Measurements from ENCODE around the gene FAR2.

Gene FAR2

GRCh38 chr12:29228474-29229157, 79.5 kb downstream of the FAR2 start:
- H3K4me1 ChIP-seq (ENCODE audit: control insufficient read depth, insufficient read depth, low read depth, low read length): peaks cover 6% of the 10 kb centered on the region
- no peak overlapping the region for H3K9ac ChIP-seq (ENCODE audit: low read length)
- H3K9me3 ChIP-seq (ENCODE audit: control insufficient read depth, low read length): no peaks in the 10 kb centered on the region
- DNase-seq: no peak
- H3K4me3 ChIP-seq (ENCODE audit: insufficient read depth in 1 of 2, low read depth in 1 of 2, low read length in 2 of 2): no peak overlapping the region
- H3K79me1 ChIP-seq (replicated peaks; ENCODE audit: low read length, poor library complexity, severe bottlenecking): no peaks in the 10 kb centered on the region
- H2BK5ac ChIP-seq (ENCODE audit: low read depth, low read length, poor library complexity, severe bottlenecking): no peak overlapping the region
- no peaks in the 10 kb centered on the region for H3K36me3 ChIP-seq (ENCODE audit: control insufficient read depth in 1 of 2, insufficient read depth in 2 of 2, low read depth in 1 of 2, low read length in 2 of 2)
- H4K8ac ChIP-seq (ENCODE audit: low read length): no peak overlapping the region
- H4K91ac ChIP-seq (ENCODE audit: low read length): no peak overlapping the region
- no peak overlapping the region for H2BK120ac ChIP-seq (ENCODE audit: low read depth, low read length)
- no peak overlapping the region for H3K27ac ChIP-seq (ENCODE audit: low read length, poor library complexity, severe bottlenecking)
- H2BK15ac ChIP-seq (ENCODE audit: low read depth, poor library complexity, severe bottlenecking): no peak overlapping the region
- WGBS: 68% methylated on average over 9 of the region's 9 CpGs
- H3K14ac ChIP-seq (ENCODE audit: low read length in 2 of 2): no peak overlapping the region
- no peak overlapping the region for H2BK12ac ChIP-seq (ENCODE audit: low read length in 2 of 2)
- H3K18ac ChIP-seq (ENCODE audit: low read depth in 1 of 2, low read length in 2 of 2): peak overlapping the region in 1 of 2 experiments; percentile 21
- H2AK5ac ChIP-seq (ENCODE audit: low read length, severe bottlenecking): no peak overlapping the region
- H3K4ac ChIP-seq (ENCODE audit: low read depth in 1 of 2, low read length in 2 of 2): no peak overlapping the region
- H3K4me2 ChIP-seq (ENCODE audit: low read length, poor library complexity, severe bottlenecking): no peak overlapping the region
- peak overlapping the region in 1 of 2 experiments; percentile 40 for H3K23ac ChIP-seq (ENCODE audit: low read length in 2 of 2)
- no peaks in the 10 kb centered on the region for H3K27me3 ChIP-seq (ENCODE audit: control insufficient read depth in 1 of 2, insufficient read depth in 1 of 2, low read length in 2 of 2)
- no peak overlapping the region for H2AFZ ChIP-seq (ENCODE audit: low read depth, low read length)

GRCh38 chr12:29229158-29229505, 80.1 kb downstream of the FAR2 start:
- H3K4me2 ChIP-seq (ENCODE audit: low read length, poor library complexity, severe bottlenecking): no peak overlapping the region
- no peak overlapping the region for H4K8ac ChIP-seq (ENCODE audit: low read length)
- no peak overlapping the region for H3K23ac ChIP-seq (ENCODE audit: low read length in 2 of 2)
- no peaks in the 10 kb centered on the region for H3K27me3 ChIP-seq (ENCODE audit: control insufficient read depth in 1 of 2, insufficient read depth in 1 of 2, low read length in 2 of 2)
- H3K4ac ChIP-seq (ENCODE audit: low read depth in 1 of 2, low read length in 2 of 2): no peak overlapping the region
- H2BK15ac ChIP-seq (ENCODE audit: low read depth, poor library complexity, severe bottlenecking): no peak overlapping the region
- no peaks in the 10 kb centered on the region for H3K79me1 ChIP-seq (replicated peaks; ENCODE audit: low read length, poor library complexity, severe bottlenecking)
- H2AFZ ChIP-seq (ENCODE audit: low read depth, low read length): no peak overlapping the region
- no peak overlapping the region for H2BK12ac ChIP-seq (ENCODE audit: low read length in 2 of 2)
- 100% methylated on average over 1 of the region's 2 CpGs for WGBS
- no peaks in the 10 kb centered on the region for H3K36me3 ChIP-seq (ENCODE audit: control insufficient read depth in 1 of 2, insufficient read depth in 2 of 2, low read depth in 1 of 2, low read length in 2 of 2)
- no peaks in the 10 kb centered on the region for H3K9me3 ChIP-seq (ENCODE audit: control insufficient read depth, low read length)
- no peak overlapping the region for H3K18ac ChIP-seq (ENCODE audit: low read depth in 1 of 2, low read length in 2 of 2)
- H2BK5ac ChIP-seq (ENCODE audit: low read depth, low read length, poor library complexity, severe bottlenecking): no peak overlapping the region
- H2BK120ac ChIP-seq (ENCODE audit: low read depth, low read length): no peak overlapping the region
- no peak overlapping the region for H3K4me3 ChIP-seq (ENCODE audit: insufficient read depth in 1 of 2, low read depth in 1 of 2, low read length in 2 of 2)
- H3K27ac ChIP-seq (ENCODE audit: low read length, poor library complexity, severe bottlenecking): no peak overlapping the region
- no peak overlapping the region for H2AK5ac ChIP-seq (ENCODE audit: low read length, severe bottlenecking)
- H3K14ac ChIP-seq (ENCODE audit: low read length in 2 of 2): no peak overlapping the region
- H4K91ac ChIP-seq (ENCODE audit: low read length): no peak overlapping the region
- peaks cover 6% of the 10 kb centered on the region for H3K4me1 ChIP-seq (ENCODE audit: control insufficient read depth, insufficient read depth, low read depth, low read length)
- no peak for DNase-seq
- no peak overlapping the region for H3K9ac ChIP-seq (ENCODE audit: low read length)

- no peak overlapping the region for H3K4me3 ChIP-seq (ENCODE audit: insufficient read depth in 1 of 2, low read depth in 1 of 2, low read length in 2 of 2)
- no peak overlapping the region for H4K8ac ChIP-seq (ENCODE audit: low read length)
- no peaks in the 10 kb centered on the region for H3K36me3 ChIP-seq (ENCODE audit: control insufficient read depth in 1 of 2, insufficient read depth in 2 of 2, low read depth in 1 of 2, low read length in 2 of 2)
- no peak overlapping the region for H3K4me2 ChIP-seq (ENCODE audit: low read length, poor library complexity, severe bottlenecking)
- no peak overlapping the region for H2AK5ac ChIP-seq (ENCODE audit: low read length, severe bottlenecking)
- no peak overlapping the region for H2AFZ ChIP-seq (ENCODE audit: low read depth, low read length)
- no peak overlapping the region for H3K27ac ChIP-seq (ENCODE audit: low read length, poor library complexity, severe bottlenecking)
- no peak overlapping the region for H2BK120ac ChIP-seq (ENCODE audit: low read depth, low read length)
- H3K9ac ChIP-seq (ENCODE audit: low read length): no peak overlapping the region
- WGBS: 83% methylated on average over 2 of the region's 3 CpGs
- H3K9me3 ChIP-seq (ENCODE audit: control insufficient read depth, low read length): no peaks in the 10 kb centered on the region
- no peak overlapping the region for H2BK12ac ChIP-seq (ENCODE audit: low read length in 2 of 2)
- H4K91ac ChIP-seq (ENCODE audit: low read length): no peak overlapping the region
- no peaks in the 10 kb centered on the region for H3K27me3 ChIP-seq (ENCODE audit: control insufficient read depth in 1 of 2, insufficient read depth in 1 of 2, low read length in 2 of 2)
- no peak overlapping the region for H2BK15ac ChIP-seq (ENCODE audit: low read depth, poor library complexity, severe bottlenecking)
- no peak overlapping the region for H3K14ac ChIP-seq (ENCODE audit: low read length in 2 of 2)
- H3K18ac ChIP-seq (ENCODE audit: low read depth in 1 of 2, low read length in 2 of 2): no peak overlapping the region
- DNase-seq: peak; percentile 23
- no peak overlapping the region for H2BK5ac ChIP-seq (ENCODE audit: low read depth, low read length, poor library complexity, severe bottlenecking)
- H3K23ac ChIP-seq (ENCODE audit: low read length in 2 of 2): no peak overlapping the region
- peaks cover 4% of the 10 kb centered on the region for H3K4me1 ChIP-seq (ENCODE audit: control insufficient read depth, insufficient read depth, low read depth, low read length)
- H3K79me1 ChIP-seq (replicated peaks; ENCODE audit: low read length, poor library complexity, severe bottlenecking): no peaks in the 10 kb centered on the region
- H3K4ac ChIP-seq (ENCODE audit: low read depth in 1 of 2, low read length in 2 of 2): no peak overlapping the region
These were observed 80.9 kb downstream of the FAR2 start for GRCh38 chr12:29229937-29230336.

GRCh38 chr12:29230800-29231560, 81.9 kb downstream of the FAR2 start:
- no peak overlapping the region for H3K18ac ChIP-seq (ENCODE audit: low read depth in 1 of 2, low read length in 2 of 2)
- H3K14ac ChIP-seq (ENCODE audit: low read length in 2 of 2): no peak overlapping the region
- H3K4ac ChIP-seq (ENCODE audit: low read depth in 1 of 2, low read length in 2 of 2): no peak overlapping the region
- H4K91ac ChIP-seq (ENCODE audit: low read length): no peak overlapping the region
- H3K4me1 ChIP-seq (ENCODE audit: control insufficient read depth, insufficient read depth, low read depth, low read length): peaks cover 3% of the 10 kb centered on the region
- H3K9ac ChIP-seq (ENCODE audit: low read length): no peak overlapping the region
- no peak overlapping the region for H2BK5ac ChIP-seq (ENCODE audit: low read depth, low read length, poor library complexity, severe bottlenecking)
- WGBS: 95% methylated on average over 2 of the region's 2 CpGs
- H3K79me1 ChIP-seq (replicated peaks; ENCODE audit: low read length, poor library complexity, severe bottlenecking): no peaks in the 10 kb centered on the region
- no peaks in the 10 kb centered on the region for H3K9me3 ChIP-seq (ENCODE audit: control insufficient read depth, low read length)
- no peak overlapping the region for H2BK15ac ChIP-seq (ENCODE audit: low read depth, poor library complexity, severe bottlenecking)
- H4K8ac ChIP-seq (ENCODE audit: low read length): no peak overlapping the region
- no peaks in the 10 kb centered on the region for H3K27me3 ChIP-seq (ENCODE audit: control insufficient read depth in 1 of 2, insufficient read depth in 1 of 2, low read length in 2 of 2)
- no peak overlapping the region for H2BK12ac ChIP-seq (ENCODE audit: low read length in 2 of 2)
- DNase-seq: no peak
- H3K4me2 ChIP-seq (ENCODE audit: low read length, poor library complexity, severe bottlenecking): no peak overlapping the region
- no peak overlapping the region for H3K23ac ChIP-seq (ENCODE audit: low read length in 2 of 2)
- no peaks in the 10 kb centered on the region for H3K36me3 ChIP-seq (ENCODE audit: control insufficient read depth in 1 of 2, insufficient read depth in 2 of 2, low read depth in 1 of 2, low read length in 2 of 2)
- no peak overlapping the region for H2AK5ac ChIP-seq (ENCODE audit: low read length, severe bottlenecking)
- H3K27ac ChIP-seq (ENCODE audit: low read length, poor library complexity, severe bottlenecking): no peak overlapping the region
- H2AFZ ChIP-seq (ENCODE audit: low read depth, low read length): no peak overlapping the region
- H2BK120ac ChIP-seq (ENCODE audit: low read depth, low read length): no peak overlapping the region
- no peak overlapping the region for H3K4me3 ChIP-seq (ENCODE audit: insufficient read depth in 1 of 2, low read depth in 1 of 2, low read length in 2 of 2)

Data from mesenchymal stem cell (in vitro differentiated cells and primary cell).